HuH-7.5 (cell line): ENCODE data around the gene WDR53.
"Not testable (repeated sequence)": the region's sequence is repeated elsewhere in the genome, so short reads cannot be mapped to it uniquely, and the experiment has no call there.

Experiments used
- DNase-seq: peaks from one replicate; pipeline ENCODE4 v3.0.0; 2011; ENCODE audit warnings: low spot score

WDR53 gene

DNA sequence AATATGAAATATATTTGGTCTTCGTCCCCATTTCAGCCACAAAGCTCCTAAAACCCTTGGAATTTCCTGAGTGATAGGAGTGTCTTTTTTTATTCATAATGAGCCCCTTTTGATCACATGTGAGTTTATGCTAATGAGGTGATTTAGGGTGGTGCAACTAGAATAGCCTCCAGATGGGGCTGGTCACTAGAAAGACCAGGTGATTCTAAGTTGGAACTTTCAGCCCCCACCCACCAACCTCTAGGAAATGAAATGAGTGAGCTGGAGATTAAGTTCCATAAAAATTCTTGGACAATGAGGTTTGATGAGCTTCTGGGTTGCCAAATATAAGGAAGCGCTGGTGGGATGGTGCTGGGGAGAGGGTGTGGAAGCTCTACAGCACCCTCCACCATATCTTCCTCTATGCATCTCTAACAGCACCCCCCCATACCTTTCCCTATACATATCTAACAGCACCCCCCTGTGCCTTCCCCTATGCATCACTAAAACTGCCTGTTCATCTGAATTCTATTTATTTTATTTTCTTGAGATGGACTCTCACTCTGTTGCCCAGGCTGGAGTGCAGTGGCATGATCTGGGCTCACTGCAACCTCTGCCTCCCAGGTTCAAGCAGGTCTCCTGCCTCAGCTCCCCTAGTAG, 51.1 kb downstream of the WDR53 start:
- DNase-seq, result no peak

DNA sequence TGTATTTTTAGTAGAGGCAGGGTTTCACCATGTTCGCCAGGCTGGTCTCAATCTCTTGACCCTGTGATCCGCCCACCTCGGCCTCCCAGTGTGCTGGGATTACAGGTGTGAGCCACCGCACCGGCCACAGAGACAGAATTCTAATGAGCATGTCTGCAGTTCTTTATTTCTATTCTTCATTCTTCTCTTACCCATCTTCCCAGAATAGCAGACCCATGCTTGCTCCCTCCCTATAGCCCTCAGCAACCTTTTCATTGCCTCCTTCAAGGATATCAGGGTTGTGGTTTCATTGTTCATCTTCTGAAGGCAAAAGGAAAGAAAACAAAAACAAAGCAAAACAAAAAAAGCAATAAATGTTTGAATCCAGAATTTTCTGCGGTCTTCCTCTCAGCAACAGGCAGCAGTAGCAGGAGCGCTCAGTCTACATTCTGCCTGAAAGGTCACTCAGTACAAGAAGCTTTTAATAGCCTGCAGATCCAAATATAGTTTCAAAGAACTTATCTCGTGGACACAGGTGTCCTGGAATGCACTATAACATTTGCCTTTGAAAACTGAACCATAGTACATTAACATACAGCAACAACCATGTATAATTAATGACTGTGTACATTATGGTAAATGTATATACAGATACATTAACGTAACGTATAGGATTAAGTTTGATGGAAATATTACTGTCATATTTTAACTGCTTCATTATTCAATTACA, 53.3 kb downstream of the WDR53 start, which contains the start of gene SMCO1:
SMCO1 (minus strand) TSS at position 434 of the 709 bp plus-strand sequence; CDS start at position 297, 137 bp downstream.
- DNase-seq, result no peak

- no peak for DNase-seq
These were observed 54.0 kb downstream of the WDR53 start for GRCh38 chr3:196514350-196514716.

GRCh38 chr3:196513697-196514349, 54.5 kb downstream of the WDR53 start:
- DNase-seq, result no peak

DNA sequence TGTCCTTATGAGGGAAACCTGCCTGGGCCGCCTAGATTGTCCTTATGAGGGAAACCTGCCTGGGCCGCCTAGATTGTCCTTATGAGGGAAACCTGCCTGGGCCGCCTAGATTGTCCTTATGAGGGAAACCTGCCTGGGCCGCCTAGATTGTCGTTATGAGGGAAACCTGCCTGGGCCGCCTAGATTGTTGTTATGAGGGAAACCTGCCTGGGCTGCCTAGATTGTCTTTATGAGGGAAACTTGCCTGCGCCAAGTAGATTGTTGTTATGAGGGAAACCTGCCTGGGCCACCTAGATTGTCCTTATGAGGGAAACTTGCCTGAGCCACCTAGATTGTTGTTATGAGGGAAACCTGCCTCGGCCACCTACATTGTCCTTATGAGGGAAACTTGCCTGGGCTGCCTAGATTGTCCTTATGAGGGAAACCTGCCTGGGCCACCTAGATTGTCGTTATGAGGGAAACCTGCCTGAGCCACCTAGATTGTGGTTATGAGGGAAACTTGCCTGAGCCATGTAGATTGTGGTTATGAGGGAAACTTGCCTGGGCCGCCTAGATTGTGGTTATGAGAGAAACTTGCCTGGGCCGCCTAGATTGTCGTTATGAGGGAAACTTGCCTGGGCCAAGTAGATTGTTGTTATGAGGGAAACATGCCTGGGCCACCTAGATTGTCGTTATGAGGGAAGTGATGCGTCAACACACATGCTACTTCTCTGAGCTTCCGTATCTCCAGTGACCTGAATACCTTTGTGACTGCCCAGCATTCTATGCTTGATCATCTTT, 56.5 kb downstream of the WDR53 start:
- DNase-seq, result not testable (repeated sequence)

- not testable (repeated sequence) for DNase-seq
These were observed 57.2 kb downstream of the WDR53 start for GRCh38 chr3:196511108-196511507.

DNA sequence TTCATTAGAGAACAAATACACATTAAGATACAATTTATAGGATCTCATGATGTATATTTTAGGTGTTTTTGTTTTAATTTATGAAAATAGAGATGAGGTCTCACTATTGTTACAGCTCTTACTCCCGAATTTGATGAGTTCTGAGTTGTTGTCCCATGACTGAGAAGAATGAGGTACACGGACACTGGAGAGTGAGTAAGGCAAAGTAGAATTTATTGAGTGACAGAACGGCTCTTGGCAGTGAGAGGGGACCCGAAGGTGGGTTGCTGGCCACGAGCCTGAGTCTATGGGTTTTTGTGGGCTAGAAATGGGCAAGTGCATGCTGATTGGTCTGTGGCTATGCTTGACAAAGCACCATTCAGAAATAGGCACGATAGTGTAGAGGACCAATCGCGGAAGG, 61.7 kb downstream of the WDR53 start:
- no peak for DNase-seq

DNA sequence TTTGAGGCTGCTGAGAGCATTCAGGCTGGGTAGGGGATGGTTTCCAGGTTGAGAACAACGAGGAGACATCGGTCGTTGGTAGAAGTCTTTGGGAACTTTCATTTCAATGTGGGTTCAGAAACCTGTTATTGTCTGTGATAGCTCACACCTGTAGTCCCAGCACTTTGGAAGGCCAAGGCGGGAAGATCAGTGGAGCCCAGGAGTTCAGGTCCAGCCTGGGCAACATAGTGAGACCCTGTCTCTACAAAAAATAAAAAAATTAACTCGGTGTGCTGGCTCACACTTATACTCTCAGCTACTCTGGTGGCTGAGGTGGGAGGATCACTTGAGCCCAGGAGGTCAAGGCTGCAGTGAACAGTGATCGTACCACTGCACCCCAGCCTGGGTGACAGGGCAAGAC, 63.8 kb downstream of the WDR53 start:
- DNase-seq, result no peak
